Ascending aorta (tissue), 2 donors: ENCODE results near the gene WNT9B. TPM values are rescaled to one million over a fixed set of nuclear protein-coding genes. Genes with fewer than 3 reads are reported as not detected.

Experiments used
- DNase-seq, 2 donors: peaks; one replicate each; pipeline ENCODE4 v3.0.0-alpha.2; 2019; ENCODE audit warnings: low spot score in 2 of 2
- H3K27ac ChIP-seq, 2 donors: fragments of 200-600 bp; sonication (generic); one replicate each; pipeline ENCODE4 v1.5.1; 2016 to 2017; ENCODE audit warnings: mild to moderate bottlenecking in 1 of 2
- H3K27me3 ChIP-seq: fragments of 200-600 bp; sonication (generic); one replicate; pipeline ENCODE4 v1.5.1; 2017
- H3K36me3 ChIP-seq, 2 donors: fragments of 200-600 bp; sonication (generic); one replicate each; pipeline ENCODE4 v1.5.1; 2016
- H3K4me1 ChIP-seq, 2 donors: fragments of 200-600 bp; sonication (generic); one replicate each; pipeline ENCODE4 v1.5.1; 2016 to 2017; ENCODE audit warnings: mild to moderate bottlenecking in 1 of 2
- H3K4me3 ChIP-seq, 2 donors: fragments of 200-600 bp; sonication (generic); one replicate each; pipeline ENCODE4 v1.5.1; 2016 to 2017; ENCODE audit warnings: mild to moderate bottlenecking in 1 of 2
- H3K9me3 ChIP-seq, 2 donors: fragments of 200-600 bp; sonication (generic); one replicate each; pipeline ENCODE4 v1.5.1; 2016
- intact Hi-C: fragments of 100-400 bp; cut with DNase I; formaldehyde crosslinking; loops from one replicate; pipeline ENCODE4 v1.15.1; 2023
- total RNA-seq: library from RNA; depleted of rRNA; stranded (reverse); fragments of >200 nt; gene quantifications from one replicate; pipeline ENCODE4 v1.1.0, GENCODE V29; 2016
- TF ChIP-seq, protein P1 (sequence below), 3 experiments: fragments of 200-600 bp in 2 of 3; fragments of 450-650 bp in 1 of 3; sonication (generic) in 2 of 3; IDR thresholded peaks; one replicate each; pipeline ENCODE4 v1.5.1; 2016 to 2019; ENCODE audit warnings: antibody characterized with exemption in 3 of 3, mild to moderate bottlenecking in 1 of 3, moderate library complexity in 1 of 3

The WNT9B gene
- total RNA-seq, 1 donor from 2014 or later: 5.6 TPM

DNA sequence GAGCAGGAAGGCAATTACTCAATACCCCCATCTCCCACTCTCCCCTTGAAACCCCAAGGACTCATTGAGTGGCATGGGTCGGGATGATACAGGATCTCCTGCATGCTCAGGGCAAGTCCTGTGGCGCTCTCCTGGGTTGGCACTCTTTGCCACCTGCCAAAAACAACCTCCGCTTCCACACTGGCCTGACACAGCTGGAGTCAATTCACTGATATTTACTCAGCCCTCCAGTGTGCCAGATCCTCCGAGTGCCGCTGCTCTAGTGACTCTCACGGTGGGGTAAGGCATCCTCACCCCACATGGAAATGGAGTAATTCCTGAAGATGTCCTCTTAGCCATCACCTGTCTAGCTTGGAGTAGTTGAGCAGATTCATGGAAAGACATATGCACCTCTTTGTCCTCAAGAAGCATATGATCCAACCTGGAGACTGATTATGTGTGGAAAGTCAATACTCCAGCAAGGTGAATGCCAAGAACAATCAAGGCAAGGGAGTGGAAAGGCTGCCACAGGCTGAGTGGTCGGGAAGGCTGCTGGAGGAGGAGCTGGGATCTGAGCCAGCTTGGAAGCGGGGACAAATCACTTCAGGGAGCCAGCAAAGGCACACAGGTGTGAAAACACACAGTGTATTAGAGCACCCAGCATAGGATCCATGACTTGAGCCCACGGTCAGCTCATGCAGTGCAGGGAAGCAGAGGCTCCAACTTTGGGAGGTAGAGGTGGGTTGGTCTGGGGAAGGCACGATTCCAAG lies 59.0 kb downstream of the WNT9B start:
- DNase-seq: no peak
- no peak overlapping the region for H3K4me3 ChIP-seq
- no peaks in the 10 kb centered on the region for H3K36me3 ChIP-seq
- H3K27me3 ChIP-seq: no peaks in the 10 kb centered on the region
- intact Hi-C loops: no loop called here
- no peaks in the 10 kb centered on the region for H3K9me3 ChIP-seq
- no peak overlapping the region for H3K27ac ChIP-seq
- H3K4me1 ChIP-seq: no peaks in the 10 kb centered on the region
- TF ChIP-seq, protein P1, sequence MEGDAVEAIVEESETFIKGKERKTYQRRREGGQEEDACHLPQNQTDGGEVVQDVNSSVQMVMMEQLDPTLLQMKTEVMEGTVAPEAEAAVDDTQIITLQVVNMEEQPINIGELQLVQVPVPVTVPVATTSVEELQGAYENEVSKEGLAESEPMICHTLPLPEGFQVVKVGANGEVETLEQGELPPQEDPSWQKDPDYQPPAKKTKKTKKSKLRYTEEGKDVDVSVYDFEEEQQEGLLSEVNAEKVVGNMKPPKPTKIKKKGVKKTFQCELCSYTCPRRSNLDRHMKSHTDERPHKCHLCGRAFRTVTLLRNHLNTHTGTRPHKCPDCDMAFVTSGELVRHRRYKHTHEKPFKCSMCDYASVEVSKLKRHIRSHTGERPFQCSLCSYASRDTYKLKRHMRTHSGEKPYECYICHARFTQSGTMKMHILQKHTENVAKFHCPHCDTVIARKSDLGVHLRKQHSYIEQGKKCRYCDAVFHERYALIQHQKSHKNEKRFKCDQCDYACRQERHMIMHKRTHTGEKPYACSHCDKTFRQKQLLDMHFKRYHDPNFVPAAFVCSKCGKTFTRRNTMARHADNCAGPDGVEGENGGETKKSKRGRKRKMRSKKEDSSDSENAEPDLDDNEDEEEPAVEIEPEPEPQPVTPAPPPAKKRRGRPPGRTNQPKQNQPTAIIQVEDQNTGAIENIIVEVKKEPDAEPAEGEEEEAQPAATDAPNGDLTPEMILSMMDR (IDR thresholded peaks at IDR 0.05): no peak

DNA sequence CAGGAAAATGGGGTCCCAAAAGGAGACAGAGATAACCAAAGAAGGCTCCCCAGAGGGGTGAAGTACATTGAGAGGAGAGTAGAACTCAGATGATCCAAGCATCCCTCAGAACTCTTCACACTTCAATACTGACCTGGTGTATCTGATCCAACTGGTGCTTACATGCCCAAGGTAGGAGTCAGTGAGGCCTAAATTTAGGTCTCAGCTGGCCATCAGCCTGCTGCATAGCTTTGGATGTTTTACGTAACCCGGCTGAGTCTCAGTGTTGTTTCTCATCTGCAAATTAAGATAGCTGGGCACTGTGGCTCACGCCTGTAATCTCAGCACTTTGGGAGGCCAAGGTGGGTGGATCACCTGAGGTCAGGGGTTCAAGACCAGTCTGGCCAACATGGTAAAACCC lies 59.9 kb downstream of the WNT9B start:
- Histone ChIP-seq H3K27ac (no peak overlapping the region), H3K36me3 (no peaks in the 10 kb centered on the region), H3K4me3 (no peak overlapping the region), H3K4me1 (no peaks in the 10 kb centered on the region), H3K9me3 (no peaks in the 10 kb centered on the region), H3K27me3 (no peaks in the 10 kb centered on the region)
- intact Hi-C loops: no loop called here
- DNase-seq: no peak
- TF ChIP-seq, protein P1 (IDR thresholded peaks at IDR 0.05): no peak

DNA sequence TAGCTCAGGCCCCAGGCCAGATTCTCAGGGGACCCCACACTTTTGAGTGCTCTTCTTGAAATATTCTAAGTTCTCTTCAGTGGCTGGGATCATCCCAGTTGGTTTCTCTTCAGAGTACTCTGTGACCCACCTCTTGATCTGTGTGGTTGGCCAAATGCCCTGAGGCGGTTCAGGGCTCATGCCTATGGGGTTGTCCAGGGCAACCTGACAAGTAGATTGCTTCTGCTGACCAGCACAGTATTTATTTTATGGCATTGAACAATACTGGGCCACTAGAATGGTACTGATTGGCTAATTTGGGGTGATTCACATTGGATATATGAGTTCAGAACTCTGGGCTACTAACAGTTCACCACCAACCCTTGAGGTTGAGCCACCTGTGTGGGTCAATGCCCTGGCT lies 64.2 kb downstream of the WNT9B start:
- Histone ChIP-seq H3K9me3 (no peaks in the 10 kb centered on the region), H3K36me3 (no peaks in the 10 kb centered on the region), H3K4me3 (no peak overlapping the region), H3K27me3 (no peaks in the 10 kb centered on the region), H3K27ac (no peak overlapping the region), H3K4me1 (no peaks in the 10 kb centered on the region)
- intact Hi-C loops: no loop called here
- DNase-seq: no peak
- TF ChIP-seq, protein P1 (IDR thresholded peaks at IDR 0.05): no peak

DNA sequence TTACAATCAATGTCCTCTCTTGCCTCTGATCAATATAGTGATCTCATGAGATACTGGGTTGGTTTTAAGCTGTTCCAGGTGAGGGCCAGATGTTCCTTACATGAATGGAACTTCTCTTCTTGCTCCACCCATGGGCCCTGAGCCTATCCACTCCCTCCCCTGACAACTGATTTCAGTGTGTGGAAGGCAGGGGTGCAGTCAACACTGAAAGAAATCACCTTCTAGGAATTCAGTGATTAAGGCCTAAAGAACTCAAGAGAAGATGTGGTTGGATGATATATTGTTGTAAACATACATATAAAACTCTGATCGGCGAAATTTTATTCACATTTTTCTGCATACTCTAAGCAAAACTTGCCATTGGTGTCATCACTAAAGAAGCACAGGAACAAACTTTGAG lies 64.8 kb downstream of the WNT9B start:
- Histone ChIP-seq H3K27ac (no peak overlapping the region), H3K36me3 (no peaks in the 10 kb centered on the region), H3K27me3 (no peaks in the 10 kb centered on the region), H3K4me1 (no peaks in the 10 kb centered on the region), H3K9me3 (no peaks in the 10 kb centered on the region), H3K4me3 (no peak overlapping the region)
- intact Hi-C loops: no loop called here
- TF ChIP-seq, protein P1 (IDR thresholded peaks at IDR 0.05): no peak
- DNase-seq: no peak

DNA sequence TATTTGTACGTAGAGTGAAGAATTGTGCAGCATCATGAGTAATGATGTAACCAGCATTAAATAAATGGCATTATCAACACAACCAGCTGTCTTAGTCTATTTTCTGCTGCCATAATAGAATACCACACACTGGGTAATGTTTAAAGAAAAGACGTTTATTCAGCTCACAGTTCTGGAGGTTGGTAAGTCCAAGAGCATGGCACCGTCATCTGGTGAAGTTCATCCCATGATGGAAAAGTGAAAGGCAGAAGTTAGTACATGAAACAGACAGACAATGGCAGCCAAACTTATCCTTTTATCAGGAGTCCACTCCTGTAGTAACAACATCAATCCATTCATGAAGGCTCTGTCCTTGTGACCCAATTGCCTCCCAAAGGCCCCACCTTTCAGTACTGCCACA lies 65.2 kb downstream of the WNT9B start:
- Histone ChIP-seq H3K27ac (no peak overlapping the region), H3K36me3 (no peaks in the 10 kb centered on the region), H3K9me3 (no peaks in the 10 kb centered on the region), H3K4me1 (no peaks in the 10 kb centered on the region), H3K4me3 (no peak overlapping the region), H3K27me3 (no peaks in the 10 kb centered on the region)
- TF ChIP-seq, protein P1 (IDR thresholded peaks at IDR 0.05): no peak
- no peak for DNase-seq
- intact Hi-C loops: no loop called here

DNA sequence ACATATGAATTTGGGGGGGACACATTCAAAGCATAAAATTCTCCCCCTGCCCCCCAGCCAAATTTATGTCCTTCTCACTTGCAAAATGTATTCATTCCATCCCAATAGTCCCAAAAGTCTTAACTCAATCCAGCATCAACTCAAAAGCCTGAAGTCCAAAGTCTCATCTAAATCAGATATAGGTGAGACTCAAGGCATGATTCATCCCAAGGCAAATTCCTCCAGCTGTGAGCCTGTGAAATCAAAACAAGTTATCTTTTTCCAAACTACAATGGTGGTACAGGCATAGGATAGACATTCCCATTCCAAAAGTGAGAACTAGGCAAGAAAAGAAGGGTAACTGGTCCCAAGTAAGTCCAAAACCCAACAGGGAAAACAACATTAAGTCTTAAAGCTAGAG lies 65.7 kb downstream of the WNT9B start:
- intact Hi-C loops: no loop called here
- H3K36me3 ChIP-seq: no peaks in the 10 kb centered on the region
- H3K4me3 ChIP-seq: no peak overlapping the region
- DNase-seq: no peak
- TF ChIP-seq, protein P1 (IDR thresholded peaks at IDR 0.05): no peak
- H3K27me3 ChIP-seq: no peaks in the 10 kb centered on the region
- no peak overlapping the region for H3K27ac ChIP-seq
- H3K9me3 ChIP-seq: no peaks in the 10 kb centered on the region
- H3K4me1 ChIP-seq: no peaks in the 10 kb centered on the region
